ENCODE data around the gene WDR59.

GRCh38 chr16:74990832-74991231 lies 5.9 kb upstream of the WDR59 start:
- TF ChIP-seq CTCF (IDR thresholded peaks at IDR 0.05) (no peak), POLR2AphosphoS5 (IDR thresholded peaks at IDR 0.05) (no peak), POLR2A (IDR thresholded peaks at IDR 0.05) (no peak)

All from transverse colon (tissue), 4 donors.